Cardiac fibroblast (primary cell): Measurements from ENCODE around the gene STAT4.

Source experiments
- DNase-seq, 2 donors: peaks; one replicate each; pipeline versions ENCODE4 v3.0.0 to v3.0.0-alpha.2; 2010; ENCODE audit warnings: low read depth in 2 of 2
- H3K4me3 ChIP-seq, 2 donors: replicated peaks in 1 of 2; 1 replicate in 1 of 2; 2 replicates in 1 of 2; pipeline ENCODE4 v1.5.1; 2011; ENCODE audit warnings: low read depth in 2 of 2, low read length in 2 of 2, mild to moderate bottlenecking in 2 of 2, moderate library complexity in 1 of 2
- CTCF ChIP-seq: IDR thresholded peaks from one replicate; pipeline ENCODE4 v1.5.1; 2011; ENCODE audit warnings: low read depth, mild to moderate bottlenecking, low read length, inconsistent platforms

Gene STAT4

GRCh38 chr2:191149391-191149790, 1.4 kb downstream of the STAT4 start:
- H3K4me3 ChIP-seq = no peak overlapping the region
- no peak for TF ChIP-seq CTCF
- DNase-seq = no peak

GRCh38 chr2:191148791-191149190, 2.0 kb downstream of the STAT4 start:
- no peak for TF ChIP-seq CTCF
- no peak overlapping the region for H3K4me3 ChIP-seq
- no peak for DNase-seq

- TF ChIP-seq CTCF = no peak
- no peak for DNase-seq
- H3K4me3 ChIP-seq = no peak overlapping the region
Measured at GRCh38 chr2:191148281-191148680, 2.5 kb downstream of the STAT4 start.

GRCh38 chr2:191145769-191146471, 4.9 kb downstream of the STAT4 start:
- no peak for TF ChIP-seq CTCF
- DNase-seq = no peak
- no peak overlapping the region for H3K4me3 ChIP-seq

GRCh38 chr2:191144217-191144616, 6.6 kb downstream of the STAT4 start:
- DNase-seq = no peak
- no peak overlapping the region for H3K4me3 ChIP-seq
- TF ChIP-seq CTCF = no peak

- DNase-seq = no peak
- no peak overlapping the region for H3K4me3 ChIP-seq
- TF ChIP-seq CTCF = no peak
Measured at GRCh38 chr2:191143791-191144190, 7.0 kb downstream of the STAT4 start.

- no peak for DNase-seq
- no peak for TF ChIP-seq CTCF
- no peak overlapping the region for H3K4me3 ChIP-seq
Measured at GRCh38 chr2:191128911-191129304, 21.9 kb downstream of the STAT4 start.
